HG02840 (cell line): ENCODE results near the gene PTPRN2.
"Not testable (repeated sequence)": the region's sequence is repeated elsewhere in the genome, so short reads cannot be mapped to it uniquely, and the experiment has no call there.

Experiments
- ATAC-seq: cut with Tn5 transposase; IDR thresholded peaks from one replicate; pipeline ENCODE4 v1.9.1; 2021; ENCODE audit warnings: mild to moderate bottlenecking, moderate library complexity, moderate number of reproducible peaks; ENCODE audit not compliant: unreplicated experiment, low FRiP score

Gene PTPRN2

DNA sequence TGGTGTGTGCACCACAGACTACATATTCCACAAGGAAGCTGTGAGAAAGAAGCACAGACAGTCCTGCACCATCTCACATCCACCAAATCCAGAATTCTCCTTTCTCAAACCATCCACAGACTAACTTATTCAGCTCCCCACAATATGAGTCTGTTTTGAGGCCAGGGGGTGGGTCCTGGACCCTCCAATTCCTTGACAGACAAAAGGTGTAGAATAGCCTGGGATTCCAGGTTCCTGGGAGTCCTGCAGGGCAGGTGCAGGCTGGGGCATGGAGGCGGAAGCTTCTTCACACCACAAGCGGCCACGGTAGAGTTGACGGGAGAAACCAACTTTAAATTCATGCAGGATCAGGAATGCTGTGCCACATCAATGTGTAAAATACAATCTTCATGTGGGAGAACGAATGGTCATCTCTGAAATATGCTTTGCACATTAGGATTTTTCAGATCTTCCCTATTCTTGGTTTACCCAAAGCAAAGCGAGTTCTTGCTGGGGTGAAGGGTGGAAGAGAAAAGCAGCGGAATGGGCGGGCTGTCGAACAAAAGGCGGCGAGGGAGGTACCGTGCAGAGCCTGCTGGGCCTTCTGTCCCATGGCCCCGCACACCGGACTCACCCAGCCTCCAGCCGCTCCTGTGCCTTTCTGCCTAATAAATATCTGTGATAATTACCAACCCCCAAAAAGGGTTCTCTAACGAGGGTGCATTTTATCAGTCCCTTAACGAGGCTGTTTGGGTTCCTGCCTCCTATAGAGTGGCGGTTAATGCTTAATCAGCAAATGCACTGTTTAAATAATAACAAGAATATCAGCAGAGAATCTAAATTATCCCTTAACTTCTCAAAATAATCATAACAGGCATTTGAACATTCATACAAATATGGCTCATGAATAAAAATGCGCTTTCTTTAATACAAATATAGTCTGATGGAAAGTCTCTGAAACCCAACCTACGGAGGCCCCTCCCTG lies 736.9 kb downstream of the PTPRN2 start:
- ATAC-seq: no peak

- ATAC-seq: no peak
Observed at GRCh38 chr7:157849726-157850125, 737.9 kb downstream of the PTPRN2 start.

DNA sequence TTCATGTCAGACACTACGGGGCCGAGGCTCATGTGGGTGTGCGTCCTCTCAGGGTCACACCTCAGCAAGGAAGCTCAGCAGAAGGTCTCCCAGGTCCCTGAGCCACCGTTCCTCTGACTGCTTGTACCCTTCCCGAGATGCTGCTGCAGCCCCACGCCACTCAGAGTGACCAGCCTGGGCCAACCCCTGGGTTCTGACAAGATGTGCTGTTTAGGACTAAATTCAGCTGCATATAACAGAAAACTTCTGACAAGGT lies 738.4 kb downstream of the PTPRN2 start:
- ATAC-seq: no peak

- ATAC-seq: no peak
Observed at GRCh38 chr7:157848508-157849340, 738.9 kb downstream of the PTPRN2 start.

- ATAC-seq: not testable (repeated sequence)
Observed at GRCh38 chr7:157847756-157848487, 739.7 kb downstream of the PTPRN2 start.

- ATAC-seq: not testable (repeated sequence)
Observed at GRCh38 chr7:157846746-157847145, 740.9 kb downstream of the PTPRN2 start.

DNA sequence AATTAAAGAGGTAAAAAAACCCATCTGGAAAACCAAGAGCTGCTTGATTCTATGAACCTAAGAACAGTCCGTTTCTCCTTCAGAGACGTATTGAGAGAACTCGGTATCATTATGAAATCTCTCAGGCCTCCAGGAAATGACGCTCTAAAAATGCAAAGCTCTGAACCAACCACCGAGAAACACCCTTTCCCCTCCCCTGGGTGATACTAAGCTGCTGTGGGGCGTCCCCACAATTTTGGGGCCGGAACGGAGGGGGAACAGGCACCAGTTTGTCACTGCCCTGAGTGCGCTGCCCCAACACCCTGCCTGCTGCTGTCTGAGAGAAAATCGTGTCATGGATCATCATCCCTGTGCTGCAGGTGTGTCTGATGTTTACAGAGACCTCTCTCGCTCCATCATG lies 741.4 kb downstream of the PTPRN2 start:
- no peak for ATAC-seq

DNA sequence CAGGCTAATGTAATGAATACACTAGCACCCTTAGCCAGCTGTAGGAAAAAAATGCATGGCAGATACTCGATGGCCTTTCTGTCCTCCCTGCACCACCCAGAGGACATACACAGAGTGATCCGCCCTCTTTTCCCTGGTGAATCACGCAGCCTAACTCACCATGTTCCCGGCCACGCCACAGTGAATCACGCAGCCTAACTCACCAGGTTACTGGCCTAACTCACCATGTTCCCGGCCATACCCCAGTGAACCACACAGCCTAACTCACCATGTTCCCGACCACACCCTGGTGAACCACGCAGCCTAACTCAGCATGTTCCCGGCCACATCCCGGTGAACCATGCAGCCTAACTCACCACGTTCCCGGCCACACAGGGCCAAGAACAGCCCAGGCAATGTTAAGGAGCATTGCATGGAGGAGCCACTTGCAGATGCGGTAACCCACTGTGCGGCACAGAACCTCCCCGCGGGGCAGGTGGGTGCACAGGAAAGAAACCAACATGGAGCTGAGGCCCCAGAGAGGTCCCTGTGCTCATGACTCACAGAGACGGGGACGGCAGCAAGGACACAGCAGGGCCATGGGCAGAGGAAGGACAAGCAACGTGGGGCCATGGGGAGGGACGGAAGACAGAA lies 742.3 kb downstream of the PTPRN2 start:
- ATAC-seq: no peak

GRCh38 chr7:157844611-157845010 lies 743.0 kb downstream of the PTPRN2 start:
- no peak for ATAC-seq

DNA sequence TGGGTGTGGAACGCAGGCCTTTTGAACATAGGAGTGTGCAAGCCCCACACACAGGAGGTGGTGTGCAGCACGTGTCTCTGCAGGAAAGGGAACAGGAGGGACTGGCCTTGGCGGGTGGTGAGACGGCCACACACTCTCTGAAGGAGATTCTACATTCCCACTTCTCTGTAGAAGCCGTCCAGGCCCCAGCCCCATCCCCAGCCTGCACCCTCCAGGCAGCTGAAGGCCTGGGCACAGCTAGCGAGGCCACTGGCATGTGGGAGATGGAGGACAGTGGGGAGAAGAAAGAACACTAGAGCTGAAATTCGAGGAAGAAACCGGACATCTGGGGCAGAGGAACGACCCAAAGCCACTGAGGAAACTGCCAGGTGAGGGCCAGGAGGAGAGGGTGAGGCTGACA lies 743.5 kb downstream of the PTPRN2 start:
- ATAC-seq: no peak

- no peak for ATAC-seq
Observed at GRCh38 chr7:157843336-157844140, 744.1 kb downstream of the PTPRN2 start.

DNA sequence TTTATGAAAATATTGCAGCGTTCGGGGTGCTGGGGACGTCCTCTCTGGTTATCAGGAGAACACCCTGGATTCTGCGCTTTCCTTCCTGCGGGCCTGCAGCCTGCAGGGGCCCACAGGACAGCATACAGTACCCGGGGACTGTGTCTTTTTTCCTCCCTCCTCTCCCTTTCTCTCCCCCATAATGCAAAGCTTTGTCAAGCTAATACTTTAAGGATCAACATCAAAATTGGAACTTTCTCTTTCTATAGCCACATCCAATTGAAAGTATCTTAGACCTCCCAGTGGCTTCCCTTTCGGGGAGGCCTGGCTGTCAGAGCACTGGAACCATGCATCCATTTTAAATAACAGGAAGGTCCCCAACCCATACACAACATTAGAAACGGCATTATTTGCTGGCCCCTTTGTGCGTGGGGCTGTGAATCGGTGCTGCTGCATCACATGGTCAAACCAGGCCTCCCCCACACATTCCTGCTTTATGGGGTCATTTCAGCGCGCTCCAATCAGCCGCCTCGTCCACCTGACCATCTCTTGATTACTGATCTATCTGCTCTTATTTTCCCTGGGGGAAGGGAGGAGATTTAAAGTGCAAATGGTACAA lies 745.8 kb downstream of the PTPRN2 start:
- no peak for ATAC-seq

DNA sequence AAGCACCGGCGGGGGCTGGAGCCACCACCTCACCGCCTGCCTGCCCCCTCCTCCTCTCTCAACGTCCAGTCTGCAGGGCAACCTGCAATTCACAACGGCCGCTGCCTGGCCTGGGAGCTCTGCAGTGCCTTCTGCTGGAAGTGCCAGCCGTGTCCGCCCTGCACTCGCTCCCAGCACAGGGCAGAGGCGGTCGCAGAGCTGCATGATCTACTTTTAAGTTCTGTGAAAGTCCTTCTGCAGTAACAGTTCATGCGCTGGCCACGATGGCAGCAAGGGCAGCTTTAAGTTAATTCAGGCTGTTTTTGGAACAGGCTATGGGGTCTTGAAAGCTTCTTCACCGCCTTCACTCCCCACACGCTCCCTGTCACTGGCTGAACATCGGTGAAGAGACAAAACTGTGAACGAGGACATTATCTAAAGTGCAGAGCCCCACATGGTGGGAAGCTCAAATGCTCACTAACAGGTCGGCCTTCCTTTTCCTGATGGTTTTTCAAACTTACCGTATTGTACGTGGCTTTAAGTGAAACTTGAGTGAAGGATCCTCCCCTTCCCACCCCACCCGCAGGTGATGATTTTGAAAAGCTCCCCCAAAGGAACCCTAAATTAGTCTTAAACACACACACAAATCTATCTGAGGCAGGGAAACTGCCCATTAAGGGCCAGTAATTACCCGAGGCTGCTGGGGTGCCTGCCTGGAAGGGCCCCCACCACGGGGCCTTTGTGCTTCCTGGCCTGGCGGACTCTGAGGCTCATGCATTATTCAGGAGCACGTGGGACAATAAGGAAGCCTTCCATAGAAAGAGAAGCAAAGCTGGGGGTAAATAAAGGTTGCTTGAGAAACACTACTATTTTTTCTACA lies 746.5 kb downstream of the PTPRN2 start:
- ATAC-seq: no peak

- no peak for ATAC-seq
Observed at GRCh38 chr7:157840174-157840913, 747.3 kb downstream of the PTPRN2 start.

- ATAC-seq: no peak
Observed at GRCh38 chr7:157839672-157840167, 747.9 kb downstream of the PTPRN2 start.

DNA sequence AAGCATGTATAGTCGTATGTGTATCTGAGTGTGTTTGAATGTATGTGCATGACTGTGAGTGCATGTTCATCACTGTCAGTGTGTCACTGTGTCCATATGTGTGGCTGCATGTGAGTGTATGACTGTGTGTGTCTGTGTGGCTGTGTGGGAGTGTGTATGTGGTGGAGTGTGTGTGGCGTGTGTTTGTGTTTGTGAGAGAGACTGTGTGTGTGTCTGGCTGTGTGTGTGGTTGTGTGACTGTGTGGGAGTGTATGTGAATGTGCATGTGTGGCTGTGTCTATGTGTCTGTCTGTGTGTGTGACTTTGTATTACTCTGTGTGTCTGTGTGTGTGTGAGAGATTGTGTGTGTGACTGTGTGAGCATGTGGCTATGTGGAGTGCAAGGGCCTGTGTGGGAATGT lies 748.4 kb downstream of the PTPRN2 start:
- ATAC-seq: no peak

GRCh38 chr7:157837561-157837960 lies 750.1 kb downstream of the PTPRN2 start:
- no peak for ATAC-seq

- ATAC-seq: no peak
Observed at GRCh38 chr7:157837047-157837446, 750.6 kb downstream of the PTPRN2 start.
